ENCODE measurements around the gene BST1. TPM values are rescaled to one million over a fixed set of nuclear protein-coding genes. Genes with fewer than 3 reads are reported as not detected.

Gene BST1
- total RNA-seq, 1 experiment from 2014 or later: 1.1 TPM

DNA sequence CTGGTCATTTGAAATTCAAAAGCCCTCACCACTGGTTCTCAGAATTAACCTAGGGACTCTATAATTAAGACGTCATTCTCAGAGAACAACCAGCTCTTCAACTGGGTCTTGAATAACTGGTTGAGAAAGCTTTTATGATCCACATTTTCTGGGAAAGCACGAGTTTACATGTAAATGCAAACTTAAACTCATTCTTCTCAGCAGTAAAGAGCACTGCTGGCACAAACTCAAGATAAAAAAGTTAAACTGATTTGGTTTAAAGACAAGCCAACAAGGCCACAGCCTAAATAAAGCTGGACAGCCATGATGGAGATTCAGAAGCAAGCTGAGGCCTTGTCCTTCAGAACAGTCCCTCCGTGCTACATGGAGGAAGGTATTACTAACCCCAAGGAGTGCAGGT lies 13.2 kb downstream of the BST1 start:
- ChIA-PET POLR2A (interaction anchor here (0.7 kb wide), 1 partner anchor 21 kb away, joined by 3 read pairs; no protein-coding TSS in a partner anchor), CTCF (interaction anchor here (0.5 to 0.9 kb wide), 2 partner anchors 13 to 39 kb away, joined by 4 to 5 read pairs; no protein-coding TSS in a partner anchor)
- Mint-ChIP-seq H3K4me1 (ENCODE audit: insufficient read depth, unreplicated experiment) (no peaks in the 10 kb centered on the region), H3K27me3 (ENCODE audit: insufficient read depth, unreplicated experiment) (no peaks in the 10 kb centered on the region), H3K4me3 (ENCODE audit: unreplicated experiment) (no peak overlapping the region), H3K9me3 (ENCODE audit: unreplicated experiment) (no peaks in the 10 kb centered on the region), H3K27ac (ENCODE audit: low read depth, unreplicated experiment) (no peak overlapping the region), H3K36me3 (ENCODE audit: insufficient read depth, unreplicated experiment) (no peaks in the 10 kb centered on the region)
- intact Hi-C loops (cut with micrococcal nuclease): no loop called here
- BruUV-seq (replicated peaks): no TSS peak
- TF ChIP-seq, protein P1, sequence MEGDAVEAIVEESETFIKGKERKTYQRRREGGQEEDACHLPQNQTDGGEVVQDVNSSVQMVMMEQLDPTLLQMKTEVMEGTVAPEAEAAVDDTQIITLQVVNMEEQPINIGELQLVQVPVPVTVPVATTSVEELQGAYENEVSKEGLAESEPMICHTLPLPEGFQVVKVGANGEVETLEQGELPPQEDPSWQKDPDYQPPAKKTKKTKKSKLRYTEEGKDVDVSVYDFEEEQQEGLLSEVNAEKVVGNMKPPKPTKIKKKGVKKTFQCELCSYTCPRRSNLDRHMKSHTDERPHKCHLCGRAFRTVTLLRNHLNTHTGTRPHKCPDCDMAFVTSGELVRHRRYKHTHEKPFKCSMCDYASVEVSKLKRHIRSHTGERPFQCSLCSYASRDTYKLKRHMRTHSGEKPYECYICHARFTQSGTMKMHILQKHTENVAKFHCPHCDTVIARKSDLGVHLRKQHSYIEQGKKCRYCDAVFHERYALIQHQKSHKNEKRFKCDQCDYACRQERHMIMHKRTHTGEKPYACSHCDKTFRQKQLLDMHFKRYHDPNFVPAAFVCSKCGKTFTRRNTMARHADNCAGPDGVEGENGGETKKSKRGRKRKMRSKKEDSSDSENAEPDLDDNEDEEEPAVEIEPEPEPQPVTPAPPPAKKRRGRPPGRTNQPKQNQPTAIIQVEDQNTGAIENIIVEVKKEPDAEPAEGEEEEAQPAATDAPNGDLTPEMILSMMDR (IDR thresholded peaks at IDR 0.05; ENCODE audit: unreplicated experiment): no peak
- DNase-seq (ENCODE audit: unreplicated experiment): no peak

DNA sequence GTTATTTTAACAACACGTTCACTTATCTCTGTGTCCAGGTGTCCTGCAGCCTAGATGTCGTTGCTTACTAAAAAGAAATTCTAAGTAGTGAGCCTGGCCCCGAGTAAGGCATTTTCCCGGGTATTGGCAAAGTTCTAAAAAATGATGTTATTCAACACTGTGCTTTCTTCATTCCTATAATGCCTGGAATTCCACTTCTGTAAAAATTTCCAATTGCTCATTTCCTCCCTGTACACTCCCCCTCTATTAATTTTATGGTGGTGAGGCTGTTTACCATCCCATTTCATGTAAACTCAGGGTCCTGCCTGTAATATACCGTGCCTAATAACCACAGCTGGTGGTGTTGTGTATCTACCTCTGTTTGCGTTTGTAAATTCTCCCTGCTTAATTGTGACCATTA lies 14.2 kb downstream of the BST1 start:
- Mint-ChIP-seq H3K4me1 (ENCODE audit: insufficient read depth, unreplicated experiment) (no peaks in the 10 kb centered on the region), H3K27me3 (ENCODE audit: insufficient read depth, unreplicated experiment) (no peaks in the 10 kb centered on the region), H3K4me3 (ENCODE audit: unreplicated experiment) (no peak overlapping the region), H3K36me3 (ENCODE audit: insufficient read depth, unreplicated experiment) (no peaks in the 10 kb centered on the region), H3K9me3 (ENCODE audit: unreplicated experiment) (no peaks in the 10 kb centered on the region), H3K27ac (ENCODE audit: low read depth, unreplicated experiment) (no peak overlapping the region)
- POLR2A ChIA-PET: no interaction called here
- no TSS peak for BruUV-seq (replicated peaks)
- no peak for DNase-seq (ENCODE audit: unreplicated experiment)
- TF ChIP-seq, protein P1 (IDR thresholded peaks at IDR 0.05; ENCODE audit: unreplicated experiment): no peak
- CTCF ChIA-PET: interaction anchor here (0.9 to 1.9 kb wide), 2 partner anchors 12 kb away, joined by 5 to 8 read pairs; no protein-coding TSS in a partner anchor
- intact Hi-C loops (cut with micrococcal nuclease): no loop called here

DNA sequence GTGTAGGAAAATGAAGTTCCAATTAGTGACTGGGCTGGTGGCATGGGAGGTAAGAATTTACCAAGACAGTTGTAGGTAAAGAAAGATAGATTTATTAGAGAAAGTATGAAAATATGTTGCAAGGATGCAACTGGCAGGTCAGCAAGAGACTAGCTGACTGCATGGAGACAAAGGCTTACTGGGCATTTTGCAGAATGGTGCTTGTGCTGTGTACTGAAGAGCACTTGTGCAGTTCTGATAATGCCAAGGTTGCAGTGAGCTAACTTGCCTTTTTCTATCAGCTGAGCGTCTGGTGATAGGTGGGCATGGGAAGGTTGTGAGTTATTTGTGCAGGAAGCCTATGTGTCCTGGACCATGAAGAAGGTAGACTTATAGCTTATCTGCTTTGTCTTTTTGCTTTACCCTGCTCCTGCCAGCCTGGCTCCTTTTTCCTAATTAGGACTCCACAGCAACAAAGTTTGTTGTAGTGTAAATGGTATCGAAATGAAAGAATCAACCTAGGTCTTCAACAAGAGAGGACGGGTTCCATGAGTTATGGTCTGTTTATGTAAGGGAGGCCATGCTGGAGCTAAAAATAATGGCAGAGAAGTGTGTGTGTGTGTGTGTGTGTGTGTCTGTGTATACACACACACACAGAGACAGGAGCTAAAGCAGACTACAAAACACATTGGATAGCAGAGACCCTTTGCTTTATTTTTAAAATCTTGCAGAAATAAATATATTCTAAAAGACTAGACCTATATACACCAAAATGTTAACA lies 15.0 kb downstream of the BST1 start:
- H3K4me3 Mint-ChIP-seq (ENCODE audit: unreplicated experiment): no peak overlapping the region
- no TSS peak for BruUV-seq (replicated peaks)

DNA sequence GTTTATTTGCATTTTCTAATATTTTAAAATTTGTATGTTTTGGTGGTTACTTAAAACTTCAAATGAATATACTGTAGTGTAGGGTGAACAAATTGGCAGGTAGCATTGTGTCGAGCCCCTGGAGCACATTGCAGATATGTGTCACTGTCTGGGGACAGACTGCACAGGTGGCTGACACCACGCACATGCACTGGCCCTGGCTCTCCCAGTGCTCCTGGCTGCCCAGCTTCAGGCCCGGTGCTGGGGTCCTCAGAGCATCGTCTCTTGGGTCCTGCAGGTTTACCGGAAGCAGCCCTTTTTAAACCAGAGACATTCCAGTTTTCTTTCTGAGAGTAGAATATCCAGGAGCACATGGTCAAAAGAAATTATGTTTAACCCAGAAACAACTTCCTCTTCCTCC lies 15.6 kb downstream of the BST1 start:
- Mint-ChIP-seq H3K27ac (ENCODE audit: low read depth, unreplicated experiment) (no peak overlapping the region), H3K4me1 (ENCODE audit: insufficient read depth, unreplicated experiment) (peaks cover 2% of the 10 kb centered on the region), H3K27me3 (ENCODE audit: insufficient read depth, unreplicated experiment) (no peaks in the 10 kb centered on the region), H3K4me3 (ENCODE audit: unreplicated experiment) (no peak overlapping the region), H3K9me3 (ENCODE audit: unreplicated experiment) (no peaks in the 10 kb centered on the region), H3K36me3 (ENCODE audit: insufficient read depth, unreplicated experiment) (no peaks in the 10 kb centered on the region)
- intact Hi-C loops (cut with micrococcal nuclease): no loop called here
- ChIA-PET CTCF (interaction anchor here (0.6 to 1.9 kb wide), 3 partner anchors 11 to 1716 kb away, joined by 3 to 8 read pairs (median 4); no protein-coding TSS in a partner anchor), POLR2A (no interaction called here)
- no peak for DNase-seq (ENCODE audit: unreplicated experiment)
- no TSS peak for BruUV-seq (replicated peaks)
- TF ChIP-seq, protein P1 (IDR thresholded peaks at IDR 0.05; ENCODE audit: unreplicated experiment): no peak

More for the DNA sequence above, 15.0 kb downstream of the BST1 start:
- ChIA-PET CTCF (interaction anchor here (0.6 to 1.9 kb wide), 4 partner anchors 12 to 1716 kb away, joined by 3 to 8 read pairs (median 4); no protein-coding TSS in a partner anchor), POLR2A (no interaction called here)
- TF ChIP-seq, protein P1 (IDR thresholded peaks at IDR 0.05; ENCODE audit: unreplicated experiment): no peak
- Mint-ChIP-seq H3K9me3 (ENCODE audit: unreplicated experiment) (no peaks in the 10 kb centered on the region), H3K4me1 (ENCODE audit: insufficient read depth, unreplicated experiment) (no peaks in the 10 kb centered on the region), H3K27ac (ENCODE audit: low read depth, unreplicated experiment) (no peak overlapping the region), H3K36me3 (ENCODE audit: insufficient read depth, unreplicated experiment) (no peaks in the 10 kb centered on the region), H3K27me3 (ENCODE audit: insufficient read depth, unreplicated experiment) (no peaks in the 10 kb centered on the region)
- intact Hi-C loops (cut with micrococcal nuclease): no loop called here
- DNase-seq (ENCODE audit: unreplicated experiment): no peak
